Endothelial cell of umbilical vein (primary cell): ENCODE measurements around the gene NAT10. TPM values are rescaled to one million over a fixed set of nuclear protein-coding genes. Genes with fewer than 3 reads are reported as not detected.

Source experiments
- BruUV-seq: library from RNA; stranded (reverse); fragments of 400-500 nt; replicated peaks from 2 replicates; lab custom pipeline; 2021; lab: Mats Ljungman, UMichigan
- CTCF ChIA-PET: fragments of 300-600, 350-600 bp; sonication (Branson Sonifier 250); formaldehyde crosslinking; loops from one replicate; lab custom pipeline; 2021; ENCODE audit warnings: antibody characterized with exemption, inconsistent platforms; lab: Charles Lee
- POLR2A ChIA-PET: fragments of 300-600, 350-600 bp; sonication (Branson Sonifier 250); formaldehyde crosslinking; loops from one replicate; lab custom pipeline; 2021; ENCODE audit warnings: antibody characterized with exemption, inconsistent platforms; lab: Charles Lee
- DNase-seq: peaks from one replicate; pipeline ENCODE4 v3.0.0-alpha.2; 2011; ENCODE audit warnings: low read depth, low spot score
- FAIRE-seq: peaks from 2 replicates; lab custom pipeline; 2011; peaks lifted over from hg19 to GRCh38; lab: Jason Lieb, UNC
- H2AFZ ChIP-seq: 2 replicates; pipeline ENCODE4 v1.6.0; 2012; ENCODE audit warnings: low read depth, low read length, control low read depth, inconsistent platforms
- H3K27ac ChIP-seq: 2 replicates; pipeline ENCODE4 v1.5.1; 2011; ENCODE audit warnings: low read depth, mild to moderate bottlenecking, control low read depth, low read length, moderate library complexity; ENCODE audit not compliant: insufficient read depth
- H3K27me3 ChIP-seq, 2 experiments: 2 replicates each; pipeline versions ENCODE4 v1.6.0 to v1.6.1; 2011; ENCODE audit warnings: low read length in 2 of 2, mixed read lengths in 1 of 2; ENCODE audit not compliant: control insufficient read depth in 2 of 2, insufficient read depth in 2 of 2
- H3K36me3 ChIP-seq, 2 experiments: 2 replicates in 1 of 2; 3 replicates in 1 of 2; pipeline ENCODE4 v1.5.1; 2011; ENCODE audit warnings: low read length in 2 of 2, mild to moderate bottlenecking in 1 of 2, moderate library complexity in 1 of 2; ENCODE audit not compliant: control insufficient read depth in 2 of 2, insufficient read depth in 2 of 2; ENCODE audit errors: extremely low read depth in 1 of 2
- H3K4me1 ChIP-seq: 3 replicates; pipeline ENCODE4 v1.5.1; 2011; ENCODE audit warnings: mild to moderate bottlenecking, low read length; ENCODE audit not compliant: control insufficient read depth, insufficient read depth; ENCODE audit errors: extremely low read depth
- H3K4me2 ChIP-seq: 2 replicates; pipeline ENCODE4 v1.6.1; 2011; ENCODE audit warnings: low read length, control low read depth, mixed read lengths; ENCODE audit not compliant: insufficient read depth
- H3K4me3 ChIP-seq, 3 experiments: fragments of 200-600 bp in 1 of 3; sonication (generic), shearing (Covaris generic) in 1 of 3; replicated peaks in 1 of 3; 2 replicates each; pipeline ENCODE4 v1.5.1; 2011 to 2016; ENCODE audit warnings: control low read depth in 3 of 3, low read length in 3 of 3, mild to moderate bottlenecking in 2 of 3, inconsistent platforms in 1 of 3, low read depth in 1 of 3, moderate library complexity in 1 of 3; ENCODE audit not compliant: insufficient read depth in 1 of 3
- H3K79me2 ChIP-seq: 2 replicates; pipeline ENCODE4 v1.6.0; 2012; ENCODE audit warnings: low read length, inconsistent platforms; ENCODE audit not compliant: control insufficient read depth, insufficient read depth
- H3K9ac ChIP-seq: replicated peaks from 2 replicates; pipeline ENCODE3; 2011; ENCODE audit warnings: low read length, control low read depth; ENCODE audit not compliant: insufficient read depth; ENCODE audit errors: extremely low read depth
- H3K9me1 ChIP-seq: replicated peaks from 3 replicates; pipeline ENCODE4 v1.6.0; 2011; ENCODE audit warnings: mild to moderate bottlenecking, low read length; ENCODE audit not compliant: control insufficient read depth, insufficient read depth; ENCODE audit errors: extremely low read depth
- H3K9me3 ChIP-seq: replicated peaks from 2 replicates; pipeline ENCODE4 v1.5.1; 2012; ENCODE audit warnings: low read length, inconsistent platforms; ENCODE audit not compliant: control insufficient read depth, insufficient read depth
- H4K20me1 ChIP-seq: replicated peaks from 2 replicates; pipeline ENCODE3; 2011; ENCODE audit warnings: mild to moderate bottlenecking, low read length; ENCODE audit not compliant: control insufficient read depth, insufficient read depth; ENCODE audit errors: extremely low read depth
- EZH2 ChIP-seq: IDR thresholded peaks from 2 replicates; pipeline ENCODE4 v1.6.1; 2012; ENCODE audit warnings: borderline replicate concordance, low read depth, mild to moderate bottlenecking, moderate library complexity, low read length, inconsistent platforms; ENCODE audit not compliant: severe bottlenecking
- FOS ChIP-seq: IDR thresholded peaks from 2 replicates; pipeline ENCODE4 v1.6.1; 2011; ENCODE audit warnings: mild to moderate bottlenecking, low read length, moderate library complexity, borderline replicate concordance; ENCODE audit not compliant: insufficient read depth
- GATA2 ChIP-seq: IDR thresholded peaks from 2 replicates; pipeline ENCODE4 v1.7.0; 2011; ENCODE audit warnings: low read depth, mild to moderate bottlenecking, moderate library complexity, mixed read lengths, low read length; ENCODE audit not compliant: insufficient read length, insufficient read depth
- JUN ChIP-seq: IDR thresholded peaks from 2 replicates; pipeline ENCODE4 v1.6.1; 2011; ENCODE audit warnings: borderline replicate concordance, low read depth; ENCODE audit not compliant: insufficient read length, insufficient read depth
- MAX ChIP-seq: IDR thresholded peaks from 2 replicates; pipeline ENCODE4 v1.6.1; 2011; ENCODE audit not compliant: insufficient read depth, insufficient read length
- MYC ChIP-seq: IDR thresholded peaks from one replicate; pipeline ENCODE4 v1.6.1; 2011; ENCODE audit warnings: mild to moderate bottlenecking, low read depth, low read length
- POLR2AphosphoS5 ChIP-seq: IDR thresholded peaks from 2 replicates; pipeline ENCODE4 v1.6.1; 2012; ENCODE audit warnings: low read depth, mild to moderate bottlenecking, control low read depth, low read length, moderate library complexity; ENCODE audit not compliant: insufficient read depth
- dilution Hi-C: fragments of 300-500 bp; cut with MboI; formaldehyde crosslinking; loops from one replicate; pipeline ENCODE4 v1.15.0; 2019; ENCODE audit warnings: low sequenced_read_pairs; ENCODE audit not compliant: extremely low pct_ligation_motif_present
- intact Hi-C: fragments of 100-400 bp; cut with micrococcal nuclease; formaldehyde crosslinking; loops from one replicate; pipeline ENCODE4 v1.10.0; 2022
- polyA plus RNA-seq, 4 experiments: library from polyadenylated mRNA; depleted of rRNA in 3 of 4; stranded (reverse) in 3 of 4; unstranded in 1 of 4; fragments of >200 nt; gene quantifications; 2 replicates each; pipeline versions ENCODE4 v1.2.1 to v1.2.3, GENCODE V29; 2011 to 2012; ENCODE audit warnings: missing spikeins in 1 of 4
- total RNA-seq: library from RNA; stranded (reverse); gene quantifications from 2 replicates; pipeline ENCODE4 v1.2.3, GENCODE V29; 2021
- TF ChIP-seq, protein P1 (sequence below), 2 donors: IDR thresholded peaks; 1 replicate in 1 of 2; 2 replicates in 1 of 2; pipeline ENCODE4 v1.5.1; 2011; ENCODE audit warnings: low read length in 2 of 2, mild to moderate bottlenecking in 2 of 2, moderate library complexity in 2 of 2, control low read depth in 1 of 2, inconsistent platforms in 1 of 2, low read depth in 1 of 2; ENCODE audit not compliant: insufficient read depth in 1 of 2; ENCODE audit errors: extremely low read depth in 1 of 2

The NAT10 gene
- total and polyA plus RNA-seq, 2 donors (not counting 3 experiments of a cell fraction or from before 2014, with no cell fraction given): 32.0 to 57.6 TPM

DNA sequence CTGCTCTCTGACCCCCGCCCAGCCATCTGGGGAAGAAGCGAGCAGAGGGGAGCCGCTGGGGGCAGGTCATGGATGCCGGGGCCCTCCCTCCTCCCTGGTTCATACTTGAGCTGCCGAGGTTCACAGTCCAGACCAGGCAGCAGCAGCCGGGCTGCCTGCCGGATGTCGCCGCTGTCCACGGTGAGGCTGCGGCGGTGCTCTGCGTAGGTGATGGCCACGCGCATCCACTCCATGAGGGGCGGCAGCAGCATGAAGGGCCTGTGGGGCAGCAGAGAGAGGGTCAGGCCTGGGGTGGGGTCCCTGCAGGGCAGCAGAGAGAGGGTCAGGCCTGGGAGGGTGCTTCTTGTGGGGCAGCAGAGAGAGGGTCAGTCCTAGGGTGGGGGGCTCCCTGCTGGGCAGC, 67.6 kb downstream of the NAT10 start:
- Histone ChIP-seq H3K4me3 (no peak overlapping the region), H3K36me3 (no peaks in the 10 kb centered on the region), H3K27ac (no peak overlapping the region), H3K4me1 (peaks cover 3% of the 10 kb centered on the region), H3K4me2 (no peak overlapping the region), H3K9me1 (no peaks in the 10 kb centered on the region), H3K79me2 (no peaks in the 10 kb centered on the region), H2AFZ (no peak overlapping the region), H3K9me3 (no peaks in the 10 kb centered on the region), H4K20me1 (no peaks in the 10 kb centered on the region), H3K27me3 (peaks cover 3 to 5% of the 10 kb centered on the region in 2 experiments), H3K9ac (no peak overlapping the region)
- no TSS peak for BruUV-seq
- CTCF ChIA-PET: interaction anchor here (1.5 to 4.1 kb wide), 3 partner anchors 10 to 320 kb away, joined by 3 to 97 read pairs (median 12); partner anchors contain the start of gene ABTB2
- intact Hi-C loops (no loop called here), dilution Hi-C loops (no loop called here)
- TF ChIP-seq, protein P1, sequence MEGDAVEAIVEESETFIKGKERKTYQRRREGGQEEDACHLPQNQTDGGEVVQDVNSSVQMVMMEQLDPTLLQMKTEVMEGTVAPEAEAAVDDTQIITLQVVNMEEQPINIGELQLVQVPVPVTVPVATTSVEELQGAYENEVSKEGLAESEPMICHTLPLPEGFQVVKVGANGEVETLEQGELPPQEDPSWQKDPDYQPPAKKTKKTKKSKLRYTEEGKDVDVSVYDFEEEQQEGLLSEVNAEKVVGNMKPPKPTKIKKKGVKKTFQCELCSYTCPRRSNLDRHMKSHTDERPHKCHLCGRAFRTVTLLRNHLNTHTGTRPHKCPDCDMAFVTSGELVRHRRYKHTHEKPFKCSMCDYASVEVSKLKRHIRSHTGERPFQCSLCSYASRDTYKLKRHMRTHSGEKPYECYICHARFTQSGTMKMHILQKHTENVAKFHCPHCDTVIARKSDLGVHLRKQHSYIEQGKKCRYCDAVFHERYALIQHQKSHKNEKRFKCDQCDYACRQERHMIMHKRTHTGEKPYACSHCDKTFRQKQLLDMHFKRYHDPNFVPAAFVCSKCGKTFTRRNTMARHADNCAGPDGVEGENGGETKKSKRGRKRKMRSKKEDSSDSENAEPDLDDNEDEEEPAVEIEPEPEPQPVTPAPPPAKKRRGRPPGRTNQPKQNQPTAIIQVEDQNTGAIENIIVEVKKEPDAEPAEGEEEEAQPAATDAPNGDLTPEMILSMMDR (IDR thresholded peaks at IDR 0.05; ENCODE audit: extremely low read depth in 1 of 2, insufficient read depth in 1 of 2, low read depth in 1 of 2, low read length in 2 of 2): no peak
- TF ChIP-seq JUN (no peak), GATA2 (no peak), MYC (no peak), FOS (no peak), MAX (no peak), POLR2AphosphoS5 (no peak), EZH2 (no peak)
- POLR2A ChIA-PET: no interaction called here
- DNase-seq (no peak), FAIRE-seq (no peak)
